Activated B cell treated with CpG ODN at 0.5 μM for 24 hours (primary cell): ENCODE data around the gene EXT2. TPM values are rescaled to one million over a fixed set of nuclear protein-coding genes. Genes with fewer than 3 reads are reported as not detected.

Experiments used
- ATAC-seq: fragments of 200-7000 bp; cut with Tn5 transposase; one replicate; pipeline ENCODE4 v1.10.0; 2021; ENCODE audit warnings: low read depth, mild to moderate bottlenecking, moderate library complexity
- CTCF ChIA-PET: fragments of 350-600 bp; sonication (Branson Sonifier 250); formaldehyde crosslinking; loops from one replicate; lab custom pipeline; 2021; ENCODE audit warnings: antibody characterized with exemption; lab: Charles Lee
- POLR2A ChIA-PET: fragments of 350-600 bp; sonication (Branson Sonifier 250); formaldehyde crosslinking; loops from one replicate; lab custom pipeline; 2021; ENCODE audit warnings: antibody characterized with exemption; lab: Charles Lee
- DNase-seq: peaks from one replicate; pipeline ENCODE4 v3.0.0; 2022
- H3K27ac Mint-ChIP-seq: one replicate; pipeline ENCODE4 v1.8.0; 2020; ENCODE audit warnings: mixed read lengths
- H3K27me3 Mint-ChIP-seq: one replicate; pipeline ENCODE4 v1.8.0; 2021; ENCODE audit warnings: mixed read lengths
- H3K36me3 Mint-ChIP-seq: one replicate; pipeline ENCODE4 v1.8.0; 2021; ENCODE audit warnings: low read depth, mixed read lengths
- H3K4me1 Mint-ChIP-seq: one replicate; pipeline ENCODE4 v1.8.0; 2021; ENCODE audit warnings: mixed read lengths
- H3K4me3 Mint-ChIP-seq: one replicate; pipeline ENCODE4 v1.8.0; 2020; ENCODE audit warnings: mild to moderate bottlenecking, mixed read lengths
- H3K9me3 Mint-ChIP-seq: one replicate; pipeline ENCODE4 v1.8.0; 2020; ENCODE audit warnings: mixed read lengths
- CTCF ChIP-seq: fragments of 200-600 bp; IDR thresholded peaks from one replicate; pipeline ENCODE4 v1.8.0; 2022; ENCODE audit warnings: antibody characterized with exemption, mild to moderate bottlenecking
- intact Hi-C: fragments of 100-400 bp; cut with micrococcal nuclease; formaldehyde crosslinking; loops from one replicate; pipeline ENCODE4 v1.15.1; 2024
- total RNA-seq: library from RNA; stranded (reverse); gene quantifications from 2 replicates; pipeline ENCODE4 v1.2.3, GENCODE V29; 2022

EXT2 gene
- total RNA-seq, 1 donor from 2014 or later: 22.1 TPM

- H3K27ac Mint-ChIP-seq: no peak overlapping the region
- no peak for DNase-seq
- H3K9me3 Mint-ChIP-seq: no peaks in the 10 kb centered on the region
- ChIA-PET POLR2A (no interaction called here), CTCF (no interaction called here)
- TF ChIP-seq CTCF: no peak
- no peak for ATAC-seq
- intact Hi-C loops: no loop called here
- H3K27me3 Mint-ChIP-seq: no peaks in the 10 kb centered on the region
- H3K36me3 Mint-ChIP-seq: peaks cover 68% of the 10 kb centered on the region
- no peak overlapping the region for H3K4me3 Mint-ChIP-seq
- no peaks in the 10 kb centered on the region for H3K4me1 Mint-ChIP-seq
Observed at GRCh38 chr11:44199298-44199697, 103.8 kb downstream of the EXT2 start.

DNA sequence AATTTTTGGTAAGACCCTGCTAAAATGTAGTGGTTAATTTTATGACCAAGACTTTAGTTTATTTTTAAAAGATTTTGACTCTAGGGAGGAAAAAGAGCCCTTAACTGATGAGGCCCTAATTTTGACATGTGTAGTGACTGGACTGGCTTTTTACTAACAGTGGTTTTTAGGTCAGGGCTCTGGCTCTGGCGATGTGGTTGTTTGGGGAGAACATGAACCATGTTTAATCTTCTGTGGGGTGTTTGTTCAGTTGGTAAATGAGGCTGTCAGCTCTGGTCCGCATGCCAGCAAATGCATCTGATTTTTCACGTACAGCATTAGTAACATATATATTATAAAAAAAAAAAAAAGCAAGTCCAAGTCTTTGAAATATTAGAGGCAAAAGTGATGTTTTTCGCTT is 104.3 kb downstream of the EXT2 start:
- Mint-ChIP-seq H3K4me1 (no peaks in the 10 kb centered on the region), H3K4me3 (no peak overlapping the region), H3K36me3 (peaks cover 65% of the 10 kb centered on the region), H3K27me3 (no peaks in the 10 kb centered on the region), H3K27ac (no peak overlapping the region), H3K9me3 (no peaks in the 10 kb centered on the region)
- ChIA-PET POLR2A (no interaction called here), CTCF (no interaction called here)
- ATAC-seq (no peak), DNase-seq (no peak)
- no peak for TF ChIP-seq CTCF
- intact Hi-C loops: no loop called here

GRCh38 chr11:44203270-44204043 is 108.0 kb downstream of the EXT2 start:
- intact Hi-C loops: no loop called here
- POLR2A ChIA-PET: no interaction called here
- CTCF ChIA-PET: no interaction called here
- Mint-ChIP-seq H3K27me3 (no peaks in the 10 kb centered on the region), H3K9me3 (no peaks in the 10 kb centered on the region), H3K4me3 (no peak overlapping the region), H3K27ac (no peak overlapping the region), H3K4me1 (no peaks in the 10 kb centered on the region), H3K36me3 (peaks cover 73% of the 10 kb centered on the region)
- ATAC-seq: no peak
- no peak for DNase-seq
- no peak for TF ChIP-seq CTCF

GRCh38 chr11:44205352-44205751 is 109.9 kb downstream of the EXT2 start:
- Mint-ChIP-seq H3K27ac (no peak overlapping the region), H3K4me1 (no peaks in the 10 kb centered on the region), H3K9me3 (peaks cover 3% of the 10 kb centered on the region), H3K36me3 (peaks cover 74% of the 10 kb centered on the region), H3K27me3 (no peaks in the 10 kb centered on the region), H3K4me3 (no peak overlapping the region)
- no peak for ATAC-seq
- ChIA-PET POLR2A (no interaction called here), CTCF (no interaction called here)
- TF ChIP-seq CTCF: no peak
- intact Hi-C loops: no loop called here
- DNase-seq: no peak

GRCh38 chr11:44205836-44206235 is 110.4 kb downstream of the EXT2 start:
- Mint-ChIP-seq H3K4me1 (no peaks in the 10 kb centered on the region), H3K27me3 (no peaks in the 10 kb centered on the region), H3K36me3 (peaks cover 76% of the 10 kb centered on the region), H3K4me3 (no peak overlapping the region), H3K27ac (no peak overlapping the region), H3K9me3 (peaks cover 3% of the 10 kb centered on the region)
- DNase-seq: no peak
- intact Hi-C loops: no loop called here
- ChIA-PET POLR2A (no interaction called here), CTCF (no interaction called here)
- ATAC-seq: no peak
- TF ChIP-seq CTCF: no peak
